Nephron progenitor cell (in vitro differentiated cells): ENCODE data around the gene RAD51B.

Experiments used
- DNase-seq: peaks from one replicate; pipeline ENCODE4 v3.0.0; 2021
- H3K27ac Mint-ChIP-seq: 2 replicates; pipeline ENCODE4 v1.8.0; 2021; ENCODE audit warnings: mild to moderate bottlenecking, moderate library complexity, mixed read lengths
- H3K27me3 Mint-ChIP-seq: 2 replicates; pipeline ENCODE4 v1.8.0; 2021; ENCODE audit warnings: mild to moderate bottlenecking, low read depth, mixed read lengths; ENCODE audit not compliant: poor library complexity
- H3K36me3 Mint-ChIP-seq: 2 replicates; pipeline ENCODE4 v1.8.0; 2021; ENCODE audit warnings: low read depth, mixed read lengths
- H3K4me1 Mint-ChIP-seq: 2 replicates; pipeline ENCODE4 v1.8.0; 2021; ENCODE audit warnings: mixed read lengths
- H3K4me3 Mint-ChIP-seq: 2 replicates; pipeline ENCODE4 v1.8.0; 2021; ENCODE audit warnings: mild to moderate bottlenecking, moderate library complexity, mixed read lengths
- H3K9me3 Mint-ChIP-seq: 2 replicates; pipeline ENCODE4 v1.8.0; 2021; ENCODE audit warnings: mild to moderate bottlenecking, moderate library complexity, mixed read lengths
- CTCF ChIP-seq: fragments of 200-600 bp; sonication (generic); IDR thresholded peaks from 2 replicates; pipeline ENCODE4 v1.5.0; 2021; ENCODE audit warnings: antibody characterized with exemption

The RAD51B gene

GRCh38 chr14:67856827-67857226 is 37.2 kb downstream of the RAD51B start:
- no peak for TF ChIP-seq CTCF
- DNase-seq = no peak
- no peaks in the 10 kb centered on the region for H3K27me3 Mint-ChIP-seq
- H3K4me3 Mint-ChIP-seq = no peak overlapping the region
- H3K27ac Mint-ChIP-seq = no peak overlapping the region
- H3K9me3 Mint-ChIP-seq = no peaks in the 10 kb centered on the region
- no peaks in the 10 kb centered on the region for H3K36me3 Mint-ChIP-seq
- no peaks in the 10 kb centered on the region for H3K4me1 Mint-ChIP-seq

GRCh38 chr14:67857778-67858350 is 38.3 kb downstream of the RAD51B start:
- no peaks in the 10 kb centered on the region for H3K36me3 Mint-ChIP-seq
- H3K4me3 Mint-ChIP-seq = no peak overlapping the region
- peak overlapping the region; percentile 50 for H3K27ac Mint-ChIP-seq
- TF ChIP-seq CTCF = no peak
- H3K9me3 Mint-ChIP-seq = no peaks in the 10 kb centered on the region
- no peaks in the 10 kb centered on the region for H3K4me1 Mint-ChIP-seq
- no peak for DNase-seq
- H3K27me3 Mint-ChIP-seq = no peaks in the 10 kb centered on the region

GRCh38 chr14:67859169-67859749 is 39.7 kb downstream of the RAD51B start:
- DNase-seq = no peak
- H3K4me3 Mint-ChIP-seq = no peak overlapping the region
- H3K27ac Mint-ChIP-seq = no peak overlapping the region
- no peaks in the 10 kb centered on the region for H3K36me3 Mint-ChIP-seq
- H3K4me1 Mint-ChIP-seq = peaks cover 5% of the 10 kb centered on the region
- H3K27me3 Mint-ChIP-seq = no peaks in the 10 kb centered on the region
- H3K9me3 Mint-ChIP-seq = no peaks in the 10 kb centered on the region
- no peak for TF ChIP-seq CTCF

GRCh38 chr14:67863223-67863622 is 43.6 kb downstream of the RAD51B start:
- H3K4me3 Mint-ChIP-seq = no peak overlapping the region
- no peak for DNase-seq
- H3K27me3 Mint-ChIP-seq = no peaks in the 10 kb centered on the region
- peaks cover 17% of the 10 kb centered on the region for H3K9me3 Mint-ChIP-seq
- H3K27ac Mint-ChIP-seq = no peak overlapping the region
- no peak for TF ChIP-seq CTCF
- peaks cover 27% of the 10 kb centered on the region for H3K36me3 Mint-ChIP-seq
- peaks cover 5% of the 10 kb centered on the region for H3K4me1 Mint-ChIP-seq

GRCh38 chr14:67875175-67876006 is 55.8 kb downstream of the RAD51B start:
- no peak overlapping the region for H3K4me3 Mint-ChIP-seq
- H3K4me1 Mint-ChIP-seq = no peaks in the 10 kb centered on the region
- no peak for TF ChIP-seq CTCF
- H3K27me3 Mint-ChIP-seq = no peaks in the 10 kb centered on the region
- H3K9me3 Mint-ChIP-seq = peaks cover 8% of the 10 kb centered on the region
- no peaks in the 10 kb centered on the region for H3K36me3 Mint-ChIP-seq
- no peak overlapping the region for H3K27ac Mint-ChIP-seq
- DNase-seq = no peak
